Neural progenitor cell (in vitro differentiated cells): ENCODE data around the gene CTSS.

Experiments
- EZH2 ChIP-seq: fragments of 200-600 bp; sonication (generic); IDR thresholded peaks from 2 replicates; pipeline ENCODE4 v1.6.1; 2017; ENCODE audit warnings: antibody characterized with exemption, mild to moderate bottlenecking, moderate library complexity
- EZH2phosphoT487 ChIP-seq: fragments of 200-600 bp; sonication (generic); IDR thresholded peaks from 2 replicates; pipeline ENCODE4 v1.6.1; 2017; ENCODE audit warnings: antibody characterized with exemption
- TF ChIP-seq, protein P1 (sequence below): fragments of 200-600 bp; sonication (generic); IDR thresholded peaks from 2 replicates; pipeline ENCODE4 v1.5.1; 2017; ENCODE audit warnings: antibody characterized with exemption, mild to moderate bottlenecking

DNA sequence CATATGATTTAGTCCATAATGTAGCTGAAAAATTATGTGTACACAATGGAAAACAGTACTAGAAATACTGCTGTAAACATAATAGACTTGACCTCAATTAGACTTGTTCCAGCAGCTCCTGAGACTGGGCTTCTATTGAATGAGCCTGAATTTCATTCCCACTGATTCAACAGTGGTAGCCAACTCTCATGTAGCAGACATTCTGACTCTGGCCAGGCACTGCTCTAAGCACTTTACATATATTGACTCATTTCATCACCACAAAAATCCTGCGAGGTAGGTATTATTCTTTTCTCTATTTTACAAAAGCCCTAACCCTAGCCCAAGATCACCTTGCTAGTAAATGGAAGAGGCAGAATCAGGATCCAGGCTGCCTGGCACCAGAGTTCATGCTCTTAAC is 12.8 kb upstream of the CTSS start:
- TF ChIP-seq, protein P1, sequence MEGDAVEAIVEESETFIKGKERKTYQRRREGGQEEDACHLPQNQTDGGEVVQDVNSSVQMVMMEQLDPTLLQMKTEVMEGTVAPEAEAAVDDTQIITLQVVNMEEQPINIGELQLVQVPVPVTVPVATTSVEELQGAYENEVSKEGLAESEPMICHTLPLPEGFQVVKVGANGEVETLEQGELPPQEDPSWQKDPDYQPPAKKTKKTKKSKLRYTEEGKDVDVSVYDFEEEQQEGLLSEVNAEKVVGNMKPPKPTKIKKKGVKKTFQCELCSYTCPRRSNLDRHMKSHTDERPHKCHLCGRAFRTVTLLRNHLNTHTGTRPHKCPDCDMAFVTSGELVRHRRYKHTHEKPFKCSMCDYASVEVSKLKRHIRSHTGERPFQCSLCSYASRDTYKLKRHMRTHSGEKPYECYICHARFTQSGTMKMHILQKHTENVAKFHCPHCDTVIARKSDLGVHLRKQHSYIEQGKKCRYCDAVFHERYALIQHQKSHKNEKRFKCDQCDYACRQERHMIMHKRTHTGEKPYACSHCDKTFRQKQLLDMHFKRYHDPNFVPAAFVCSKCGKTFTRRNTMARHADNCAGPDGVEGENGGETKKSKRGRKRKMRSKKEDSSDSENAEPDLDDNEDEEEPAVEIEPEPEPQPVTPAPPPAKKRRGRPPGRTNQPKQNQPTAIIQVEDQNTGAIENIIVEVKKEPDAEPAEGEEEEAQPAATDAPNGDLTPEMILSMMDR, result no peak
- TF ChIP-seq EZH2, result no peak
- TF ChIP-seq EZH2phosphoT487, result no peak
